Kidney (tissue), 14 donors: Measurements from ENCODE around the gene EHBP1L1. TPM values are rescaled to one million over a fixed set of nuclear protein-coding genes. Genes with fewer than 3 reads are reported as not detected.

Experiments
- DNase-seq, 5 donors: peaks; one replicate each; pipeline ENCODE4 v3.0.0-alpha.2; 2013 to 2020
- FAIRE-seq: peaks from 2 replicates; lab custom pipeline; 2012; peaks lifted over from hg19 to GRCh38; lab: Jason Lieb, UNC
- H3K27ac ChIP-seq, 2 donors: one replicate each; pipeline ENCODE4 v1.7.0; 2013; ENCODE audit warnings: low read depth in 2 of 2, low read length in 2 of 2, inconsistent platforms in 1 of 2
- H3K27me3 ChIP-seq: one replicate; pipeline ENCODE4 v1.7.1; 2013; ENCODE audit warnings: low read length, inconsistent platforms; ENCODE audit not compliant: control insufficient read depth, insufficient read depth
- H3K36me3 ChIP-seq, 3 donors: one replicate each; pipeline versions ENCODE4 v1.7.0 to v1.7.1; 2013; ENCODE audit warnings: low read length in 3 of 3, control low read depth in 1 of 3, inconsistent platforms in 1 of 3; ENCODE audit not compliant: insufficient read depth in 3 of 3, control insufficient read depth in 2 of 3
- H3K4me1 ChIP-seq, 3 donors: one replicate each; pipeline versions ENCODE4 v1.7.0 to v1.7.1; 2013; ENCODE audit warnings: low read length in 3 of 3, inconsistent platforms in 1 of 3, low read depth in 1 of 3; ENCODE audit not compliant: control insufficient read depth in 2 of 3, insufficient read depth in 2 of 3
- H3K4me3 ChIP-seq, 3 donors: one replicate each; pipeline versions ENCODE4 v1.7.0 to v1.8.1; 2013; ENCODE audit warnings: low read length in 3 of 3, control low read depth in 1 of 3, inconsistent platforms in 1 of 3
- H3K9ac ChIP-seq, 3 donors: one replicate each; pipeline versions ENCODE4 v1.7.0 to v1.7.1; 2013; ENCODE audit warnings: low read length in 3 of 3, control low read depth in 1 of 3, inconsistent platforms in 1 of 3
- H3K9me3 ChIP-seq, 3 donors: one replicate each; pipeline versions ENCODE4 v1.7.0 to v1.7.1; 2013; ENCODE audit warnings: low read length in 3 of 3, control low read depth in 1 of 3, inconsistent platforms in 1 of 3; ENCODE audit not compliant: control insufficient read depth in 2 of 3, insufficient read depth in 1 of 3
- CTCF ChIP-seq: IDR thresholded peaks from 3 replicates; pipeline ENCODE4 v1.5.1; 2012; ENCODE audit warnings: mild to moderate bottlenecking, moderate library complexity, borderline replicate concordance; ENCODE audit not compliant: insufficient read depth; ENCODE audit errors: extremely low read depth
- intact Hi-C: fragments of 100-400 bp; cut with DNase I; formaldehyde crosslinking; loops from one replicate; pipeline ENCODE4 v1.11.1; 2022
- polyA plus RNA-seq: library from polyadenylated mRNA; stranded (reverse); fragments of 350-450 nt; fragmentation: Illumina TruSeq; extraction: RNeasy Lipid Tissue Mini Kit (QIAGEN cat#74804); gene quantifications from one replicate; pipeline ENCODE4 v1.2.3, GENCODE V29; 2014; ENCODE audit warnings: low read depth, low replicate concordance; ENCODE audit not compliant: insufficient read depth
- total RNA-seq: library from RNA; stranded (reverse); fragmentation: NEBNext Ultra II Directional; extraction: Animal tissue kit (Norgen Biotek cat#: 25700); gene quantifications from one replicate; pipeline ENCODE4 v1.2.1, GENCODE V29; 2021
- donor health status: control.
- donor health status: control.
- donor health status: control.
- donor health status: control.
- donor health status: control.
- donor health status: DM: yes; HTN: yes; CAD: no.
- donor health status: Normal renal cell carcinoma (clear cell type).

Gene EHBP1L1
- total and polyA plus RNA-seq, 2 donors from 2014 or later: 20.5 to 95.4 TPM

- TF ChIP-seq CTCF: peak; percentile 77
- Histone ChIP-seq H3K36me3 (no peaks in the 10 kb centered on the region), H3K4me3 (peak overlapping the region in 2 of 3 donors; percentile 72 to 80), H3K9me3 (no peaks in the 10 kb centered on the region), H3K4me1 (peaks cover 0 to 47% (median 21%) of the 10 kb centered on the region in 3 donors), H3K27me3 (no peaks in the 10 kb centered on the region), H3K9ac (peak overlapping the region in 2 of 3 donors; percentile 60 to 77), H3K27ac (peak overlapping the region; percentile 71 to 89)
- intact Hi-C loops: no loop called here
- peak; percentile 90 to 99 (median 93) for DNase-seq
- no peak for FAIRE-seq
Measured at GRCh38 chr11:65574109-65574810, 1.6 kb upstream of the EHBP1L1 start.

- TF ChIP-seq CTCF: no peak
- Histone ChIP-seq H3K27me3 (no peaks in the 10 kb centered on the region), H3K4me1 (peaks cover 0 to 45% (median 19%) of the 10 kb centered on the region in 3 donors), H3K9ac (peak overlapping the region in 2 of 3 donors; percentile 48 to 77), H3K36me3 (no peaks in the 10 kb centered on the region), H3K27ac (peak overlapping the region; percentile 71 to 89), H3K4me3 (peak overlapping the region; percentile 2 to 80 (median 68)), H3K9me3 (no peaks in the 10 kb centered on the region)
- FAIRE-seq (no peak), DNase-seq (peak in 2 of 5 donors; percentile 63 to 86)
- intact Hi-C loops: no loop called here
Measured at GRCh38 chr11:65574811-65575567, 864 bp upstream of the EHBP1L1 start.

GRCh38 chr11:65576232-65576866 lies 496 bp downstream of the EHBP1L1 start:
- Histone ChIP-seq H3K9ac (peak overlapping the region in 2 of 3 donors; percentile 17 to 51), H3K4me1 (peaks cover 0 to 38% (median 13%) of the 10 kb centered on the region in 3 donors), H3K4me3 (peak overlapping the region in 2 of 3 donors; percentile 50 to 59), H3K36me3 (peaks cover 0 to 5% (median 0%) of the 10 kb centered on the region in 3 donors), H3K27me3 (no peaks in the 10 kb centered on the region), H3K9me3 (no peaks in the 10 kb centered on the region), H3K27ac (peak overlapping the region; percentile 59 to 85)
- intact Hi-C loops: no loop called here
- FAIRE-seq (no peak), DNase-seq (peak in 2 of 5 donors; percentile 79 to 89)
- TF ChIP-seq CTCF: no peak
